Naive B cell (primary cell): ENCODE data around the gene KCTD8. TPM values are rescaled to one million over a fixed set of nuclear protein-coding genes. Genes with fewer than 3 reads are reported as not detected.
A peak's percentile ranks its signal among the peaks of the same experiment; 100 is the strongest.

Source experiments
- ATAC-seq, 2 donors: fragments of 150-1000 bp; cut with Tn5 transposase; 2 replicates each; pipeline ENCODE4 v1.10.0; 2021; ENCODE audit warnings: low read depth in 2 of 2, mild to moderate bottlenecking in 2 of 2, moderate library complexity in 2 of 2
- DNase-seq: peaks from one replicate; pipeline ENCODE4 v3.0.0; 2022
- H3K27ac Mint-ChIP-seq, 6 donors: one replicate each; pipeline ENCODE4 v1.8.0; 2020 to 2022; ENCODE audit warnings: mild to moderate bottlenecking in 6 of 6, mixed read lengths in 6 of 6, moderate library complexity in 5 of 6, inconsistent platforms in 2 of 6
- H3K27me3 Mint-ChIP-seq, 3 donors: one replicate each; pipeline ENCODE4 v1.8.0; 2021 to 2022; ENCODE audit warnings: mixed read lengths in 3 of 3, mild to moderate bottlenecking in 1 of 3
- H3K36me3 Mint-ChIP-seq, 2 donors: one replicate each; pipeline ENCODE4 v1.8.0; 2020 to 2022; ENCODE audit warnings: mixed read lengths in 2 of 2, inconsistent platforms in 1 of 2, mild to moderate bottlenecking in 1 of 2
- H3K4me1 Mint-ChIP-seq, 3 donors: one replicate each; pipeline ENCODE4 v1.8.0; 2020 to 2022; ENCODE audit warnings: mixed read lengths in 3 of 3, inconsistent platforms in 1 of 3, mild to moderate bottlenecking in 1 of 3, moderate library complexity in 1 of 3
- H3K4me3 Mint-ChIP-seq, 8 donors: one replicate each; pipeline ENCODE4 v1.8.0; 2020 to 2022; ENCODE audit warnings: mild to moderate bottlenecking in 8 of 8, mixed read lengths in 8 of 8, moderate library complexity in 8 of 8, inconsistent platforms in 2 of 8
- H3K9me3 Mint-ChIP-seq, 7 donors: one replicate each; pipeline ENCODE4 v1.8.0; 2020 to 2022; ENCODE audit warnings: mixed read lengths in 7 of 7, mild to moderate bottlenecking in 5 of 7, inconsistent platforms in 2 of 7, moderate library complexity in 1 of 7
- polyA plus RNA-seq, 6 donors: library from polyadenylated mRNA; unstranded; fragments of 300-500 nt; fragmentation: Illumina TruSeq; gene quantifications; one replicate each; pipeline ENCODE4 v1.2.3, GENCODE V29; 2021; ENCODE audit warnings: low read depth in 6 of 6

The KCTD8 gene
- polyA plus RNA-seq, 6 donors from 2014 or later: 0.16 TPM; not detected in 5

GRCh38 chr4:44425614-44426208 lies 22.9 kb downstream of the KCTD8 start:
- ATAC-seq (no peak), DNase-seq (no peak)
- H3K4me3 Mint-ChIP-seq: no peak overlapping the region
- H3K27ac Mint-ChIP-seq: no peak overlapping the region
- H3K9me3 Mint-ChIP-seq: no peaks in the 10 kb centered on the region
- H3K36me3 Mint-ChIP-seq: no peaks in the 10 kb centered on the region
- peaks cover 0 to 8% (median 4%) of the 10 kb centered on the region in 3 donors for H3K27me3 Mint-ChIP-seq
- H3K4me1 Mint-ChIP-seq: no peaks in the 10 kb centered on the region

- Mint-ChIP-seq H3K36me3 (no peaks in the 10 kb centered on the region), H3K27ac (no peak overlapping the region), H3K27me3 (no peaks in the 10 kb centered on the region), H3K9me3 (no peaks in the 10 kb centered on the region), H3K4me1 (no peaks in the 10 kb centered on the region), H3K4me3 (no peak overlapping the region)
- DNase-seq (no peak), ATAC-seq (no peak)
Observed at GRCh38 chr4:44422912-44423311, 25.7 kb downstream of the KCTD8 start.

DNA sequence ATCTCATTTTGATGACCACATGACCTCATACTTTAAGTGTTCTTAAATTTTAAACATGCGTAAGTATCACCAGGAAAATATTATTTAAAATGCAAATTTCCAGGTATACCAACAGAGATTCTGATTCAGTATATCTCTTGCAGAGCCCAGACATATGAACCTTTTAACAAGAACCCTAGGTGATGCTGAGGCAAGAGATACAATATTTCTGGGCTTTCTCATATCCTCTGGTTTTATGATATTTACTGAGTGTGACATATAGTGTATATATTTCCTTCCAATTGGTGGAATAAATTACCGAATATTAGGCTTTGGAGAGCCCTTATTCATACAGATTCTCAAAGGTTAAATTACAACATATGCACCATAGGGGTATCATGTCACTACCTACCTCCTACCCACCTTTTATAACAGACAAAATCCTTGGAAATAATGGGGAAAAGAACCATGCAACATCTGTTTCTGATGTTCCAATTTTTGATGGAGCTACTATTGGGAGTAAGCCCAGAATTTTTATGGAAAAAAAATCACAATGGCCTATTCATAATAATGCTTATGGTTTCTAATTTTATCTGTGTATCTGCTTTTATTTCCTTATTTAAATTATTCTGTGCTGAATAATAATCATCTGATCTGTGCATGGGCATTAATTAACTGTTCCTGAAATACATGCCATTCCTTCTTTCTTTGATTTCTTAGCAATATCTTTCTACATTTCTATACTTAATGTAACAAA lies 27.1 kb downstream of the KCTD8 start:
- H3K36me3 Mint-ChIP-seq: no peaks in the 10 kb centered on the region
- no peaks in the 10 kb centered on the region for H3K9me3 Mint-ChIP-seq
- no peaks in the 10 kb centered on the region for H3K27me3 Mint-ChIP-seq
- ATAC-seq (no peak), DNase-seq (no peak)
- H3K27ac Mint-ChIP-seq: no peak overlapping the region
- no peaks in the 10 kb centered on the region for H3K4me1 Mint-ChIP-seq
- no peak overlapping the region for H3K4me3 Mint-ChIP-seq

DNA sequence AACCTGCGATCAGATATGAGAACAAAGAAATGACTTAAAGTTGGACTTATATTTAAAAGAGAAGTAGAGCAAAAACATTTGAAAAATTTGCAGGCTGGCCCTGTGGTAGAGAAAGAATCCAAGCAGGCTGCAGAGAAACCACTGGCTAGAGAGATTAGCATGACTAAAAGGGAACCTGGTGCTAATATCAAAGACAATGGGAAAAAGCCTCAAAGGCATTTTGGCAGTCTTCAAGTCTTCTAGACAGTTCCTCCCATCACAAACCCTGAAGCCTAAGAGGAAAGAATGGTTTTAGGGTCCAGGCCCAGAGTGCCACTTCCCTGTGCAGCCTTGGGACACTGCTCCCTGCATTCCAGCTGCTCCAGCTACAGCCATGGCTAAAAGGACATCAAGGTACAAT lies 33.4 kb downstream of the KCTD8 start:
- ATAC-seq: no peak
- H3K27me3 Mint-ChIP-seq: no peaks in the 10 kb centered on the region
- H3K9me3 Mint-ChIP-seq: peaks cover 0 to 6% (median 0%) of the 10 kb centered on the region in 7 donors
- H3K4me1 Mint-ChIP-seq: no peaks in the 10 kb centered on the region
- DNase-seq: no peak
- H3K36me3 Mint-ChIP-seq: no peaks in the 10 kb centered on the region
- H3K27ac Mint-ChIP-seq: no peak overlapping the region
- no peak overlapping the region for H3K4me3 Mint-ChIP-seq

DNA sequence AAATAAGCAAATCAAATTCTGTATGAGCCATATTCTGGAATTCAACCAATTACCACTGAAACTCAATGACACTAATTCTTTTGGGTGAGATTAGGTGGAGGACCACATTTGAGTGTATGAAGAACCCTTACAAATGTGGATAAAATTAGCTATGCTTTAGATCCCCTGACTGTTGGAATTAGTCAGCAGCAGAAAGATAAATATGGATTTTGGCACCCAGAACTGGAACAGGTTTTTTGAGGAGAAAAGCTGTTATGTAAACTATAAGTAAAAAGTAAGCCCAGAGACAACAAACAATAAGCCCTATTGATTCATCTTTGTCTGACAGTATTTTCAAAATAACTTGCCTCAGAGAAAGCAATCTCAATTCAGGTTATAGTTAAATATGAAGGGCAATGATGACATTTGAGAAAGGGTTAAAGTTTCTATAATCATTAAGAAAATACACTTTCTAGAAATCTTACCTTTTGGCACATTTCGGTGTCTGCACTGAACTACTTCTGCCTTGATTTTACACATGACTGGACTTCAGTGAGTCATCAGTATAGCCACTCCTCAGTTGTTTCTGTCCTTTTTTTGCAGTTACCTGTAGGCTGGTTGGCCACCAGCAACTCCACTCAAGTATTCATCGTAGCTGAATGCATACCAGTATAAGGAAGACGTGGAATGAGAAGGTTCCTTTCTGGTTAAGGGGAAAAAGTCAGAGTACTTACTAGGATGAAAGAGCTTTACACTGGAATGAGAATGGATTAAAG lies 80.0 kb downstream of the KCTD8 start:
- Mint-ChIP-seq H3K4me3 (no peak overlapping the region), H3K36me3 (no peaks in the 10 kb centered on the region), H3K27ac (no peak overlapping the region), H3K9me3 (peaks cover 0 to 9% (median 1%) of the 10 kb centered on the region in 7 donors), H3K27me3 (no peaks in the 10 kb centered on the region), H3K4me1 (no peaks in the 10 kb centered on the region)
- ATAC-seq (no peak), DNase-seq (no peak)

DNA sequence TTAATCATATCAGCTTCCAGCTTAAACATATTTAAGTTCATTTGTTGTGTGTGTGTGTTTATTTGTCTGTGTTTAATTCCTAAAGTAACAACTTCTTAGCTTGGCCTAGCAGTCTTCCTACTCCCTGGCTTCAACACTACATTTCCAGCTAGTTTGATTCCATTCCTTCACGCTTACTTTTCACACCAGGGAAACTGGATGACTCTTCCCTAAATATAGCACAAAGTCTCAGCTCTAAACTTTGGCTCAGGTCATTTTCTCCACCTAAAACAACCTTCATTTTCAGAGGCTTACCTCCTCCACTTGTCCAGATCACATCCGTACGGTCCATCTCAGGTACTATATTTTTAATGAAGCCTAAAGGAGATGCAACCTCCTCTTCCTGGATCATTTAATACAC lies 94.4 kb downstream of the KCTD8 start:
- Mint-ChIP-seq H3K36me3 (no peaks in the 10 kb centered on the region), H3K9me3 (peaks cover 0 to 3% (median 0%) of the 10 kb centered on the region in 7 donors), H3K4me1 (no peaks in the 10 kb centered on the region), H3K27ac (peak overlapping the region in 1 of 6 donors; percentile 26), H3K27me3 (no peaks in the 10 kb centered on the region), H3K4me3 (no peak overlapping the region)
- ATAC-seq (no peak), DNase-seq (no peak)

DNA sequence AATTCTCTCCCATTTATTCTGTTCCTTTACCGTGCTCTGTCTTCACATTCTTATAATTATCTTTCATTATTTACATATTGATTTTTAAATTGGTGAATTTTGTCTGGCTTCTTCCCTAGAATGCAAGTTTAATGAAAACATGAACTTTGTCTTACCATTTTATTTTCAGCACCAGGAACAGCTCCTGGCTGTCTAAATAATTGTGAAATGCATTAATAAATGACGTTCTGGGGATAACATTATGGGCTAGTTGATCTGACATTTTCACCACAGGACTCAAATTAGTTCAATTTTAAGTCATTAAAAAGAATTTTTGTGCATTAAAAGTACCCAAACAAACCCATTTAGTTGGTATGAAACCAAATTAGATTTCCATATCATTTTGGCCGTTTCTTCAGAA lies 97.5 kb downstream of the KCTD8 start:
- ATAC-seq (no peak), DNase-seq (no peak)
- Mint-ChIP-seq H3K36me3 (no peaks in the 10 kb centered on the region), H3K9me3 (peaks cover 0 to 1% (median 0%) of the 10 kb centered on the region in 7 donors), H3K27ac (no peak overlapping the region), H3K4me3 (no peak overlapping the region), H3K4me1 (no peaks in the 10 kb centered on the region), H3K27me3 (no peaks in the 10 kb centered on the region)

DNA sequence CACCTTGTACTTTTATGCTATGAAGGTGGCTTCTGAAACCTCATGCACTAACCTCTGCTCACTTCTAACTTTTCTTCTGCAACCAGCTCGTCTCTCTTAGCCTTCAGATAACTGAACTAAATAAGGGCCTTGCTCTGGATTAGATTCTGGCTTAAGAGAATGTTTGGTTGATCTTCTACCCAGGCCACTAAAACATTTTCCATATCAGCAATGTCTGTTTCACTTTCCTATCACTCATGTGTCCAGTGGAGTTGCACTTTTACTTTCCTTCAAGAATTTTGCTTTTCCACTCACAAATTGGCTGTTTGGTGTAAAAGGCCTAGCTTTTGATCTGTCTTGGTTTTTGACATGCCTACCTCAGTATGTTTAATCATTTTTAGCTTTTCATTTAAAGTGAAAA lies 105.8 kb downstream of the KCTD8 start:
- DNase-seq (no peak), ATAC-seq (no peak)
- H3K27ac Mint-ChIP-seq: no peak overlapping the region
- H3K9me3 Mint-ChIP-seq: peaks cover 0 to 1% (median 0%) of the 10 kb centered on the region in 7 donors
- H3K4me1 Mint-ChIP-seq: no peaks in the 10 kb centered on the region
- no peaks in the 10 kb centered on the region for H3K36me3 Mint-ChIP-seq
- H3K27me3 Mint-ChIP-seq: no peaks in the 10 kb centered on the region
- H3K4me3 Mint-ChIP-seq: no peak overlapping the region

GRCh38 chr4:44326741-44327140 lies 121.9 kb downstream of the KCTD8 start:
- no peak for ATAC-seq
- Mint-ChIP-seq H3K36me3 (no peaks in the 10 kb centered on the region), H3K27me3 (no peaks in the 10 kb centered on the region), H3K4me3 (no peak overlapping the region), H3K4me1 (no peaks in the 10 kb centered on the region), H3K27ac (no peak overlapping the region), H3K9me3 (no peaks in the 10 kb centered on the region)
- DNase-seq: no peak

GRCh38 chr4:44320833-44321232 lies 127.8 kb downstream of the KCTD8 start:
- peaks cover 0 to 5% of the 10 kb centered on the region in 2 donors for H3K36me3 Mint-ChIP-seq
- H3K4me1 Mint-ChIP-seq: no peaks in the 10 kb centered on the region
- H3K4me3 Mint-ChIP-seq: no peak overlapping the region
- no peak for DNase-seq
- no peaks in the 10 kb centered on the region for H3K27me3 Mint-ChIP-seq
- no peak overlapping the region for H3K27ac Mint-ChIP-seq
- peaks cover 0 to 8% (median 0%) of the 10 kb centered on the region in 7 donors for H3K9me3 Mint-ChIP-seq
- ATAC-seq: no peak

DNA sequence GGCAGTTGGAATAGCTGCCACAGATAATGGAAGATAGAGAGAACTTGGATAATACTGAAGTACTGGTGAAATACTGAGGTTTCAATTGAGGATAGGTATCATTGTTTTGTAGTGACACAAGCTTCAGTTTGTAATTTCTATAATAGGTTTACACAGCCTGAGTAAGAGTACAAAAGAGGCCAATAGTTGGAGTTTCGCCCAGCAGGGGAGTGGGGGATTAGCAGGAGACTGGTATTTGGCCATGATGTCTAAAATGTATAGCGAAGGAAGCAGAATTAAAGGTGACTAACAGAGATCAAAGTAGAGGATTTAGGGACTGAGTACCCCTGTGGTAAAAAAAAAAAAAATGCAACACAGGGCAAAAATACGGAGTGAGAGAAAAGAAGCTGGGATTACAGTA lies 129.5 kb downstream of the KCTD8 start:
- Mint-ChIP-seq H3K36me3 (peaks cover 0 to 5% of the 10 kb centered on the region in 2 donors), H3K27ac (no peak overlapping the region), H3K4me1 (no peaks in the 10 kb centered on the region), H3K27me3 (no peaks in the 10 kb centered on the region), H3K9me3 (peaks cover 0 to 8% (median 0%) of the 10 kb centered on the region in 7 donors), H3K4me3 (no peak overlapping the region)
- DNase-seq (no peak), ATAC-seq (no peak)

DNA sequence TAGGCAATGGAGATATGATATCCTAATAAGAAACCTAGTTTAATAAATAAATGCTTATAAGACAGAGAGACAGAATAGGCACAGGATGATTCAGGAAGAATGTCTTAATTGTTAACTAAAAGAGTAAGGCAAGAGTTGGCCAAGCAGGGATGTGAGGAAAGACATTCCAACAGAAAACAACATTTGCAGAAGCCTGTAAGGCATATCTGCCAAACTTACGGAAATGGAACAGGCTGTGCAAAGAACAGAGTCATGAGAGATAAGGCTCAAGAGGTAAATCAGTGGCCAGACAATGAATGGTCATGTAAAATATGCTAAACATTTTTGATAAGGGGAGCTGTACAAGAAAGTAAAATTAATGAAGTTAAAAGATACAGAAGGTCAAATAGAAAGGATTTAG lies 134.9 kb downstream of the KCTD8 start:
- H3K36me3 Mint-ChIP-seq: peaks cover 0 to 5% of the 10 kb centered on the region in 2 donors
- no peak overlapping the region for H3K27ac Mint-ChIP-seq
- ATAC-seq: no peak

DNA sequence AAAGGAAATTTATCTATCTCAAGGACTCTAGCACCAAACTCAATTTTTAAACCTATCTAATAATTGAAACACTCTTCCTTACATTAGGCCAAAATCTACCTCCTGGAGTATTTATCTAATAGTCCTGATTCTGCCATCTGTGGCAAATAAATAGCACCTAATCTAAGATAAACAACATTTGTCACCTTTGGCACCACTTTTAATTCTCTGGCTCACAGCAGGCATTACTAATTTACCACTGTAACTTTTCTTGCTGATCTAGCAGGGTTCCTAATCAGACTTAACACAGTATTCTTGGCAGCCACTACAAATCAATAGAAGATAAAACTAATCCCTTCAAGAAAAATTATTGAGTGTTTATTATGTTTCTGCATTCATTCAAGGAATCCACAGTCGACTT lies 161.1 kb downstream of the KCTD8 start:
- Mint-ChIP-seq H3K27me3 (no peaks in the 10 kb centered on the region), H3K36me3 (no peaks in the 10 kb centered on the region), H3K4me1 (no peaks in the 10 kb centered on the region), H3K9me3 (peaks cover 0 to 5% (median 3%) of the 10 kb centered on the region in 7 donors), H3K4me3 (no peak overlapping the region), H3K27ac (no peak overlapping the region)
- ATAC-seq (no peak), DNase-seq (no peak)

More for the DNA sequence above, 134.9 kb downstream of the KCTD8 start:
- no peak for DNase-seq
- no peaks in the 10 kb centered on the region for H3K27me3 Mint-ChIP-seq
- H3K9me3 Mint-ChIP-seq: peaks cover 0 to 8% (median 0%) of the 10 kb centered on the region in 7 donors
- H3K4me3 Mint-ChIP-seq: no peak overlapping the region
- no peaks in the 10 kb centered on the region for H3K4me1 Mint-ChIP-seq

- no peak for ATAC-seq
- no peak overlapping the region for H3K27ac Mint-ChIP-seq
- H3K27me3 Mint-ChIP-seq: no peaks in the 10 kb centered on the region
- no peaks in the 10 kb centered on the region for H3K36me3 Mint-ChIP-seq
- no peak for DNase-seq
- no peaks in the 10 kb centered on the region for H3K4me1 Mint-ChIP-seq
- H3K9me3 Mint-ChIP-seq: peaks cover 0 to 9% (median 0%) of the 10 kb centered on the region in 7 donors
- no peak overlapping the region for H3K4me3 Mint-ChIP-seq
Observed at GRCh38 chr4:44279469-44279868, 169.1 kb downstream of the KCTD8 start.
